Neural crest cell (in vitro differentiated cells): Measurements from ENCODE around the gene UACA. TPM values are rescaled to one million over a fixed set of nuclear protein-coding genes. Genes with fewer than 3 reads are reported as not detected.
"Not testable (repeated sequence)": the region's sequence is repeated elsewhere in the genome, so short reads cannot be mapped to it uniquely, and the experiment has no call there.

Experiments used
- DNase-seq: peaks from one replicate; pipeline ENCODE4 v3.0.0; 2021; ENCODE audit warnings: low read depth, mixed read lengths, low spot score
- H3K27ac Mint-ChIP-seq: one replicate; pipeline ENCODE4 v1.8.0; 2021; ENCODE audit warnings: mild to moderate bottlenecking, mixed read lengths; ENCODE audit not compliant: unreplicated experiment
- H3K27me3 Mint-ChIP-seq: 2 replicates; pipeline ENCODE4 v1.8.0; 2021; ENCODE audit warnings: low read depth, mild to moderate bottlenecking, mixed read lengths
- H3K36me3 Mint-ChIP-seq: 2 replicates; pipeline ENCODE4 v1.8.0; 2021; ENCODE audit warnings: low read depth, mild to moderate bottlenecking, mixed read lengths
- H3K4me1 Mint-ChIP-seq: 2 replicates; pipeline ENCODE4 v1.8.0; 2021; ENCODE audit warnings: mixed read lengths
- H3K4me3 Mint-ChIP-seq: one replicate; pipeline ENCODE4 v1.8.0; 2021; ENCODE audit warnings: mild to moderate bottlenecking, mixed read lengths
- H3K9me3 Mint-ChIP-seq: 2 replicates; pipeline ENCODE4 v1.8.0; 2021; ENCODE audit warnings: mixed read lengths
- total RNA-seq: library from RNA; stranded (reverse); gene quantifications from 2 replicates; pipeline ENCODE4 v1.2.1, GENCODE V29; 2021
- TF ChIP-seq, protein P1 (sequence below): fragments of 200-600 bp; sonication (generic); conservative IDR thresholded peaks from 2 replicates; pipeline ENCODE4 v1.5.0; 2021; ENCODE audit warnings: antibody characterized with exemption, mild to moderate bottlenecking

Gene UACA
- total RNA-seq, 1 donor from 2014 or later, result 36.8 TPM

DNA sequence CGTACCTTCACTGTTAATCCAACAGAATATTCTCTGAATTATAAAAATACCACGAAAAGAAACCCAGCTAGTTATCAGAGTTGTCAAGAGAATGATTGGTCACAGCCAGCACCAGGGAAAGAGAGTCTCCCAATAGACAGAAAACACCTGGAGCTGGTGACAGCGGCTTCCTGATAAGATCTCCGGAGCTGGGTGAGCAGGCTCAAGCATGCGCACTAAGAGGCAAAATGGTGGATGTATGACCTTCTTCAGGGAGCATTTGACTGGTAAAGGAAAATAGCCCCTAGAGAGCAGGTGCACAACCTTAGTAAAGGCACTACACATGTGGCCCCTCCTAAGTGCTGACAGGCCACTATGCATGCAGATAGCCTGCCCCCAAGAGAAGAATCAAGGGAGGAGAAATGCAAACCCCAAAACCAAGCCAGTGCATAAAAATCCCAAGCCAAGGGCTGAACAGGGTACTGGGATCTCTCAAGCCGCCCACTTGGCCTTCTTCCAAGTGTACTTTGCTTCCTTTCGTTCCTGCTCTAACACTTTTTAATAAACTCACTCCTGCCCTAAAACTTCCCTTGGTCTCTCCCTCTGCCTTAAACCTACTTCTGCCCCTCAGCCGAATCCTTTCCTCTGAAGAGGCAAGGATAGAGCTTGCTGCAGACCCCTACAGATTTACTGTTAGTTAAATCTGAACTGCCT, 93.2 kb downstream of the UACA start:
- Mint-ChIP-seq H3K4me1 (no peaks in the 10 kb centered on the region), H3K4me3 (no peak overlapping the region), H3K27ac (no peak overlapping the region), H3K9me3 (no peaks in the 10 kb centered on the region), H3K36me3 (no peaks in the 10 kb centered on the region), H3K27me3 (no peaks in the 10 kb centered on the region)
- TF ChIP-seq, protein P1, sequence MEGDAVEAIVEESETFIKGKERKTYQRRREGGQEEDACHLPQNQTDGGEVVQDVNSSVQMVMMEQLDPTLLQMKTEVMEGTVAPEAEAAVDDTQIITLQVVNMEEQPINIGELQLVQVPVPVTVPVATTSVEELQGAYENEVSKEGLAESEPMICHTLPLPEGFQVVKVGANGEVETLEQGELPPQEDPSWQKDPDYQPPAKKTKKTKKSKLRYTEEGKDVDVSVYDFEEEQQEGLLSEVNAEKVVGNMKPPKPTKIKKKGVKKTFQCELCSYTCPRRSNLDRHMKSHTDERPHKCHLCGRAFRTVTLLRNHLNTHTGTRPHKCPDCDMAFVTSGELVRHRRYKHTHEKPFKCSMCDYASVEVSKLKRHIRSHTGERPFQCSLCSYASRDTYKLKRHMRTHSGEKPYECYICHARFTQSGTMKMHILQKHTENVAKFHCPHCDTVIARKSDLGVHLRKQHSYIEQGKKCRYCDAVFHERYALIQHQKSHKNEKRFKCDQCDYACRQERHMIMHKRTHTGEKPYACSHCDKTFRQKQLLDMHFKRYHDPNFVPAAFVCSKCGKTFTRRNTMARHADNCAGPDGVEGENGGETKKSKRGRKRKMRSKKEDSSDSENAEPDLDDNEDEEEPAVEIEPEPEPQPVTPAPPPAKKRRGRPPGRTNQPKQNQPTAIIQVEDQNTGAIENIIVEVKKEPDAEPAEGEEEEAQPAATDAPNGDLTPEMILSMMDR, result no peak
- no peak for DNase-seq

DNA sequence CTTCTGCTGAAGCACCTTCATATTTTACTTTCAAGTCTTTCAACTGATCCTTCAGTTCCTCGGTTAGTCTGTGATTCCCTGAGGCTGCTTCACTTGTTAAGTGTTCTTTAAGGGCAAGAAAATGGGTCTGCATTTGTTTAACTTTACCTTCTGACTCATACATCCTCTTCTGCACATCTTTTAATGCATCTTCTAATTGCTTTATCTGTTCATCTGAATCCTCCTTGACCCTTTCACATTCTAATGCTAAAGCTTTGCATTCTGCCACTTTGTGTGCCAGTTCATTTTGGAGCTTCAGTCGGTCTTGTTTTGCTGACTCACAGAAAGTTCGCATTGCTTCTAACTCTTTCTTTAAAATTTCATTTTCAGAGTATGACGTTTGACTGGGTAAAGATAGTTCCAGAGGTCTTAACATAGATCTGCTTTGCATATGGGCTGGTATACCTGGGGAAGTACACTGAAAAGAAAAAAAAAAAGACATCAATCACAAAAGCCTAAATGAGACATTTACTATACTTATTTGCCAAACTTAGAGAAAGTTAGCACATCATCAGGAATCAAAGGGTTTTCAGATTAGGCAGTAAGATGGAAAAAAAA, 94.3 kb downstream of the UACA start:
- TF ChIP-seq, protein P1, result no peak
- no peaks in the 10 kb centered on the region for H3K27me3 Mint-ChIP-seq
- no peaks in the 10 kb centered on the region for H3K9me3 Mint-ChIP-seq
- no peaks in the 10 kb centered on the region for H3K4me1 Mint-ChIP-seq
- no peak overlapping the region for H3K27ac Mint-ChIP-seq
- H3K4me3 Mint-ChIP-seq, result no peak overlapping the region
- DNase-seq, result no peak
- H3K36me3 Mint-ChIP-seq, result no peaks in the 10 kb centered on the region

DNA sequence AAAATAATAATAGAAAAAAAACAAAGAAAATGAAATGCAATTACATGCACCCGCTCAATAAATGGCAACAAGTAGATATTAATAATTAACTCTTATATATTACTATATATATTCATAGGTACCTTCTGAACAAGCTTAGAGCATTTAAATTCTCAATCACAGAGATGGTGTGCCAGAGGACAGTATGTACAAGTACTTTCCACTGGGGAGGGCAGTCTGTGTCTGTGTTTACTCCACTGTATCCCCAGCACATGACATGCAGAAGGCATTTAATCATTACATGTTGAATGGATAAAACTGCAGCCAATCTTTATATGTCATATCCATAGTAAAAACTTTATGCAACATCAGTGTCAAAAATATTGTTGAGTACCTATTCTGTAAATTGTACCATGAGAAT, 97.8 kb downstream of the UACA start:
- Mint-ChIP-seq H3K9me3 (no peaks in the 10 kb centered on the region), H3K36me3 (no peaks in the 10 kb centered on the region), H3K4me1 (no peaks in the 10 kb centered on the region), H3K4me3 (no peak overlapping the region), H3K27ac (no peak overlapping the region), H3K27me3 (no peaks in the 10 kb centered on the region)
- TF ChIP-seq, protein P1, result no peak
- DNase-seq, result no peak

DNA sequence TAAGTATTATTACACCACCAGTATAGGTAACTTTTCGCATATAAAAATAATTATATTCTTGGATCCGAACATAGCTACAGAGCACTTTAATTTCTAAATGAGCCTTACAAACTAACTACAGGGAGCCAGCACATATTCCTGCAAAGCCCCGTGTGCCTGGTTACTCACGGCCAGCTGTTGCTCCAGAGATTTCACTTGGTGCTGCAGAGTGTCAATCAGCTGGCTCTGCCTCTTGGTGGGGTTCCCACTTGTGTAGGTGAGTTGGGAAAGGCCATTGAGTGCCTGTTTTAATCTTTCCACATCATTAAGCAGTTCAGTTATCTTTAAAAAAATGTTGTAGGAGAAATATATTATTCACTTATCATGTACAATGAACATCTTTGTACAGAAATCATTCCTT, 98.9 kb downstream of the UACA start:
- no peak overlapping the region for H3K4me3 Mint-ChIP-seq
- H3K9me3 Mint-ChIP-seq, result no peaks in the 10 kb centered on the region

DNA sequence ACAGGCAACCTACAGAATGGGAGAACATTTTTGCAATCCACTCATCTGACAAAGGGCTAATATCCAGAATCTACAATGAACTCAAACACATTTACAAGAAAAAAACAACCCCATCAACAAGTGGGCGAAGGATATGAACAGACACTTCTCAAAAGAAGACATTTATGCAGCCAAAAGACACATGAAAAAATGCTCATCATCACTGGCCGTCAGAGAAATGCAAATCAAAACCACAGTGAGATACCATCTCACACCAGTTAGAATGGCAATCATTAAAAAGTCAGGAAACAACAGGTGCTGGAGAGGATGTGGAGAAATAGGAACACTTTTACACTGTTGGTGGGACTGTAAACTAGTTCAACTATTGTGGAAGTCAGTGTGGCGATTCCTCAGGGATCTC, 100.3 kb downstream of the UACA start:
- H3K27ac Mint-ChIP-seq, H3K9me3 Mint-ChIP-seq, H3K36me3 Mint-ChIP-seq, H3K4me1 Mint-ChIP-seq, H3K27me3 Mint-ChIP-seq, DNase-seq, H3K4me3 Mint-ChIP-seq: not testable (repeated sequence)

More for the DNA sequence above, 98.9 kb downstream of the UACA start:
- no peak for DNase-seq
- TF ChIP-seq, protein P1, result no peak
- H3K36me3 Mint-ChIP-seq, result no peaks in the 10 kb centered on the region
- no peaks in the 10 kb centered on the region for H3K27me3 Mint-ChIP-seq
- H3K4me1 Mint-ChIP-seq, result no peaks in the 10 kb centered on the region
- no peak overlapping the region for H3K27ac Mint-ChIP-seq

DNA sequence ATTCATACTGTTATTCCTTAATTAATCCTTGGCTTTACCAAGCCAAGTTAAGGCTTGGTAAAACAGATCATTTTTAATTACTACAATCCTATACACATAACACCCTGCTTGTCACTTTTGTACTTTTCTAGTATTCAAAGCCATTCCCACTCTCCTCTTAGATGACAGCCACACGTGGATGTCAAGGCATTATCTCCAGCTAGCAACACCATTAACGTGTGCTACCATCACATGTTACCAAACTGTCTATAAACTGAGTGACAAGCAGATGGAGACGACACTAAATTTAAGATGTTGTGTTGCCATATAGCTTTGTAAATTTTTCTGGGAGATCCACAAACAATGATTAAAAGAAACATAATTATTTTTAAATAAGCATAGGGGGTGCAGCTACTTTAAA, 103.7 kb downstream of the UACA start:
- Mint-ChIP-seq H3K4me1 (no peaks in the 10 kb centered on the region), H3K36me3 (peaks cover 2% of the 10 kb centered on the region), H3K27me3 (no peaks in the 10 kb centered on the region), H3K9me3 (no peaks in the 10 kb centered on the region), H3K27ac (no peak overlapping the region), H3K4me3 (no peak overlapping the region)
- TF ChIP-seq, protein P1, result no peak
- no peak for DNase-seq
